ENCODE data around the gene TTI1. TPM values are rescaled to one million over a fixed set of nuclear protein-coding genes. Genes with fewer than 3 reads are reported as not detected.

The TTI1 gene
- total RNA-seq, 1 experiment from 2014 or later, result 37.4 TPM

- no CpG with 5 or more reads among the region's 9 CpGs for WGBS (ENCODE audit: extremely low coverage, insufficient read length, low lambda C conversion rate)
- Histone ChIP-seq H2AK5ac (ENCODE audit: insufficient read length, low read length) (no peak overlapping the region), H3K27me3 (ENCODE audit: insufficient read depth, low read length) (no peaks in the 10 kb centered on the region), H3K18ac (ENCODE audit: insufficient read length, low read depth, low read length) (no peak overlapping the region), H3K27ac (ENCODE audit: insufficient read length, low read depth, low read length) (no peak overlapping the region), H3K4ac (ENCODE audit: low read depth, low read length) (no peak overlapping the region), H3K9me3 (ENCODE audit: control insufficient read depth, low read depth, low read length) (no peaks in the 10 kb centered on the region), H4K8ac (replicated peaks; ENCODE audit: insufficient read length, low read depth, low read length) (no peak overlapping the region), H3K14ac (ENCODE audit: insufficient read depth, low read length) (no peak overlapping the region), H2BK5ac (ENCODE audit: insufficient read length, low read length) (no peak overlapping the region), H3K4me2 (ENCODE audit: insufficient read depth, insufficient read length, low read length) (no peak overlapping the region), H2BK15ac (ENCODE audit: low read depth, low read length) (no peak overlapping the region), H4K20me1 (ENCODE audit: control insufficient read depth, insufficient read depth, insufficient read length) (no peaks in the 10 kb centered on the region), H3K9ac (ENCODE audit: extremely low read depth, insufficient read length, low read length) (no peak overlapping the region), H3K79me1 (ENCODE audit: insufficient read depth, low read depth, low read length, poor library complexity, severe bottlenecking) (no peaks in the 10 kb centered on the region), H3K23ac (ENCODE audit: insufficient read length, low read depth, low read length) (no peak overlapping the region), H3K56ac (ENCODE audit: insufficient read length, low read depth, low read length) (no peak overlapping the region), H2BK20ac (ENCODE audit: low read depth, low read length, poor library complexity, severe bottlenecking) (no peak overlapping the region), H2AFZ (ENCODE audit: low read length) (no peak overlapping the region), H2BK12ac (ENCODE audit: insufficient read length, low read depth, low read length) (no peak overlapping the region), H3K23me2 (ENCODE audit: insufficient read length, low read depth, low read length, poor library complexity, severe bottlenecking) (no peaks in the 10 kb centered on the region), H4K91ac (ENCODE audit: insufficient read length, low read depth, low read length) (no peak overlapping the region), H2BK120ac (ENCODE audit: low read depth, low read length, poor library complexity, severe bottlenecking) (no peak overlapping the region), H4K5ac (ENCODE audit: insufficient read length, low read depth, low read length) (no peak overlapping the region), H3K79me2 (ENCODE audit: insufficient read depth, low read length) (no peaks in the 10 kb centered on the region), H3K4me1 (ENCODE audit: insufficient read depth, low read length) (no peaks in the 10 kb centered on the region), H3T11ph (ENCODE audit: low read length) (no peak overlapping the region)
- DNase-seq, result no peak
- no peak overlapping the region for H3K4me3 Mint-ChIP-seq
- no peaks in the 10 kb centered on the region; the same call in 1 of the 2 replicates for H3K27me3 Mint-ChIP-seq (ENCODE audit: low read depth)
- no peak overlapping the region for H3K27ac Mint-ChIP-seq
- peaks cover 11 to 28% of the 10 kb centered on the region in 2 experiments; a peak in 3 of 4 replicates for H3K4me1 Mint-ChIP-seq
- peaks cover 0 to 4% of the 10 kb centered on the region in 2 experiments; a peak in 1 of 5 replicates for H3K9me3 Mint-ChIP-seq
- no peak for TF ChIP-seq CTCF (conservative IDR thresholded peaks at IDR 0.05)
- no peaks in the 10 kb centered on the region for H3K36me3 Mint-ChIP-seq (ENCODE audit: insufficient read depth in 1 of 3, low read depth in 3 of 3)
Observed at GRCh38 chr20:37938954-37939353, 94.3 kb downstream of the TTI1 start.

All from H9 (cell line).